ENCODE results near the gene SPECC1.
"Not testable (repeated sequence)": the region's sequence is repeated elsewhere in the genome, so short reads cannot be mapped to it uniquely, and the experiment has no call there.

Gene SPECC1

GRCh38 chr17:20087538-20088250 is 78.5 kb downstream of the SPECC1 start:
- Mint-ChIP-seq H3K27me3 (no peaks in the 10 kb centered on the region), H3K27ac (no peak overlapping the region), H3K4me3 (no peak overlapping the region), H3K36me3 (ENCODE audit: low read depth) (no peaks in the 10 kb centered on the region), H3K4me1 (ENCODE audit: low read depth) (peaks cover 2% of the 10 kb centered on the region), H3K9me3 (no peaks in the 10 kb centered on the region)
- no peak for DNase-seq

- Mint-ChIP-seq H3K4me1 (ENCODE audit: low read depth) (peaks cover 2% of the 10 kb centered on the region), H3K9me3 (no peaks in the 10 kb centered on the region), H3K36me3 (ENCODE audit: low read depth) (no peaks in the 10 kb centered on the region), H3K27ac (no peak overlapping the region), H3K27me3 (no peaks in the 10 kb centered on the region), H3K4me3 (no peak overlapping the region)
- DNase-seq = no peak
Observed at GRCh38 chr17:20089756-20090547, 80.8 kb downstream of the SPECC1 start.

- Mint-ChIP-seq H3K4me3 (no peak overlapping the region), H3K27ac (no peak overlapping the region), H3K4me1 (ENCODE audit: low read depth) (peaks cover 2% of the 10 kb centered on the region), H3K9me3 (no peaks in the 10 kb centered on the region), H3K27me3 (no peaks in the 10 kb centered on the region), H3K36me3 (ENCODE audit: low read depth) (no peaks in the 10 kb centered on the region)
- DNase-seq = no peak
Observed at GRCh38 chr17:20091174-20092029, 82.2 kb downstream of the SPECC1 start.

- no peaks in the 10 kb centered on the region for H3K36me3 Mint-ChIP-seq (ENCODE audit: low read depth)
- no peak for DNase-seq
Observed at GRCh38 chr17:20092261-20092867, 83.2 kb downstream of the SPECC1 start.

GRCh38 chr17:20092973-20093626 is 83.9 kb downstream of the SPECC1 start:
- H3K27me3 Mint-ChIP-seq = no peaks in the 10 kb centered on the region
- H3K4me1 Mint-ChIP-seq (ENCODE audit: low read depth) = peaks cover 2% of the 10 kb centered on the region
- no peaks in the 10 kb centered on the region for H3K9me3 Mint-ChIP-seq
- no peaks in the 10 kb centered on the region for H3K36me3 Mint-ChIP-seq (ENCODE audit: low read depth)
- H3K4me3 Mint-ChIP-seq = no peak overlapping the region
- no peak for DNase-seq
- no peak overlapping the region for H3K27ac Mint-ChIP-seq

More at GRCh38 chr17:20092261-20092867, 83.2 kb downstream of the SPECC1 start:
- Mint-ChIP-seq H3K27ac (no peak overlapping the region), H3K4me1 (ENCODE audit: low read depth) (peaks cover 2% of the 10 kb centered on the region), H3K27me3 (no peaks in the 10 kb centered on the region), H3K4me3 (no peak overlapping the region), H3K9me3 (no peaks in the 10 kb centered on the region)

- no peak overlapping the region for H3K27ac Mint-ChIP-seq
- no peaks in the 10 kb centered on the region for H3K27me3 Mint-ChIP-seq
- H3K4me1 Mint-ChIP-seq (ENCODE audit: low read depth) = peaks cover 2% of the 10 kb centered on the region
- H3K36me3 Mint-ChIP-seq (ENCODE audit: low read depth) = no peaks in the 10 kb centered on the region
- no peaks in the 10 kb centered on the region for H3K9me3 Mint-ChIP-seq
- no peak overlapping the region for H3K4me3 Mint-ChIP-seq
- DNase-seq = no peak
Observed at GRCh38 chr17:20094777-20095176, 85.6 kb downstream of the SPECC1 start.

- no peaks in the 10 kb centered on the region for H3K36me3 Mint-ChIP-seq (ENCODE audit: low read depth)
- no peak for DNase-seq
- no peak overlapping the region for H3K4me3 Mint-ChIP-seq
- H3K27me3 Mint-ChIP-seq = no peaks in the 10 kb centered on the region
- no peaks in the 10 kb centered on the region for H3K9me3 Mint-ChIP-seq
- no peaks in the 10 kb centered on the region for H3K4me1 Mint-ChIP-seq (ENCODE audit: low read depth)
- no peak overlapping the region for H3K27ac Mint-ChIP-seq
Observed at GRCh38 chr17:20095336-20096080, 86.3 kb downstream of the SPECC1 start.

GRCh38 chr17:20096430-20096829 is 87.3 kb downstream of the SPECC1 start:
- no peaks in the 10 kb centered on the region for H3K9me3 Mint-ChIP-seq
- no peak for DNase-seq
- H3K4me1 Mint-ChIP-seq (ENCODE audit: low read depth) = no peaks in the 10 kb centered on the region
- H3K4me3 Mint-ChIP-seq = no peak overlapping the region
- H3K27ac Mint-ChIP-seq = no peak overlapping the region
- no peaks in the 10 kb centered on the region for H3K27me3 Mint-ChIP-seq
- no peaks in the 10 kb centered on the region for H3K36me3 Mint-ChIP-seq (ENCODE audit: low read depth)

GRCh38 chr17:20097330-20097729 is 88.2 kb downstream of the SPECC1 start:
- Mint-ChIP-seq H3K36me3 (ENCODE audit: low read depth) (no peaks in the 10 kb centered on the region), H3K4me1 (ENCODE audit: low read depth) (no peaks in the 10 kb centered on the region), H3K27me3 (no peaks in the 10 kb centered on the region), H3K9me3 (no peaks in the 10 kb centered on the region), H3K4me3 (no peak overlapping the region), H3K27ac (no peak overlapping the region)
- DNase-seq = no peak

GRCh38 chr17:20098314-20098713 is 89.2 kb downstream of the SPECC1 start:
- DNase-seq = no peak
- H3K4me3 Mint-ChIP-seq = no peak overlapping the region
- H3K27ac Mint-ChIP-seq = no peak overlapping the region
- H3K4me1 Mint-ChIP-seq (ENCODE audit: low read depth) = no peaks in the 10 kb centered on the region
- H3K36me3 Mint-ChIP-seq (ENCODE audit: low read depth) = no peaks in the 10 kb centered on the region
- peaks cover 2% of the 10 kb centered on the region for H3K27me3 Mint-ChIP-seq
- no peaks in the 10 kb centered on the region for H3K9me3 Mint-ChIP-seq

- not testable (repeated sequence) for H3K36me3 Mint-ChIP-seq (ENCODE audit: low read depth); H3K4me1 Mint-ChIP-seq (ENCODE audit: low read depth); H3K27ac Mint-ChIP-seq; DNase-seq; H3K4me3 Mint-ChIP-seq; H3K9me3 Mint-ChIP-seq; H3K27me3 Mint-ChIP-seq
Observed at GRCh38 chr17:20100806-20101205, 91.6 kb downstream of the SPECC1 start.

- Mint-ChIP-seq H3K9me3 (no peaks in the 10 kb centered on the region), H3K27ac (no peak overlapping the region), H3K36me3 (ENCODE audit: low read depth) (no peaks in the 10 kb centered on the region), H3K27me3 (peaks cover 3% of the 10 kb centered on the region), H3K4me3 (no peak overlapping the region), H3K4me1 (ENCODE audit: low read depth) (peaks cover 5% of the 10 kb centered on the region)
- DNase-seq = no peak
Observed at GRCh38 chr17:20103454-20104446, 94.6 kb downstream of the SPECC1 start.
